Measurements from ENCODE around the gene TAF1C. TPM values are rescaled to one million over a fixed set of nuclear protein-coding genes. Genes with fewer than 3 reads are reported as not detected.

TAF1C gene
- total RNA-seq, 4 donors from 2014 or later = 46.7 to 75.5 (median 55.2) TPM

- WGBS = 85% methylated on average over 7 of the region's 7 CpGs
- TF ChIP-seq, protein P1, sequence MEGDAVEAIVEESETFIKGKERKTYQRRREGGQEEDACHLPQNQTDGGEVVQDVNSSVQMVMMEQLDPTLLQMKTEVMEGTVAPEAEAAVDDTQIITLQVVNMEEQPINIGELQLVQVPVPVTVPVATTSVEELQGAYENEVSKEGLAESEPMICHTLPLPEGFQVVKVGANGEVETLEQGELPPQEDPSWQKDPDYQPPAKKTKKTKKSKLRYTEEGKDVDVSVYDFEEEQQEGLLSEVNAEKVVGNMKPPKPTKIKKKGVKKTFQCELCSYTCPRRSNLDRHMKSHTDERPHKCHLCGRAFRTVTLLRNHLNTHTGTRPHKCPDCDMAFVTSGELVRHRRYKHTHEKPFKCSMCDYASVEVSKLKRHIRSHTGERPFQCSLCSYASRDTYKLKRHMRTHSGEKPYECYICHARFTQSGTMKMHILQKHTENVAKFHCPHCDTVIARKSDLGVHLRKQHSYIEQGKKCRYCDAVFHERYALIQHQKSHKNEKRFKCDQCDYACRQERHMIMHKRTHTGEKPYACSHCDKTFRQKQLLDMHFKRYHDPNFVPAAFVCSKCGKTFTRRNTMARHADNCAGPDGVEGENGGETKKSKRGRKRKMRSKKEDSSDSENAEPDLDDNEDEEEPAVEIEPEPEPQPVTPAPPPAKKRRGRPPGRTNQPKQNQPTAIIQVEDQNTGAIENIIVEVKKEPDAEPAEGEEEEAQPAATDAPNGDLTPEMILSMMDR (IDR thresholded peaks at IDR 0.05) = no peak
- no peak for TF ChIP-seq POLR2A (IDR thresholded peaks at IDR 0.05)
- TF ChIP-seq EP300 (IDR thresholded peaks at IDR 0.05) = no peak
- no peak for TF ChIP-seq POLR2AphosphoS5 (IDR thresholded peaks at IDR 0.05)
- H3K4me1 ChIP-seq = peaks cover 6% of the 10 kb centered on the region
- no peaks in the 10 kb centered on the region for H3K27me3 ChIP-seq
- H3K27ac ChIP-seq = no peak overlapping the region
- DNase-seq (ENCODE audit: low spot score in 2 of 2) = no peak
- no peak overlapping the region for H3K4me3 ChIP-seq
- H3K36me3 ChIP-seq = no peaks in the 10 kb centered on the region
- H3K9me3 ChIP-seq = no peaks in the 10 kb centered on the region
These were observed 49.0 kb downstream of the TAF1C start for GRCh38 chr16:84137769-84138357.

- Histone ChIP-seq H3K27me3 (no peaks in the 10 kb centered on the region), H3K4me3 (no peak overlapping the region), H3K36me3 (no peaks in the 10 kb centered on the region), H3K4me1 (peaks cover 6% of the 10 kb centered on the region), H3K27ac (no peak overlapping the region), H3K9me3 (no peaks in the 10 kb centered on the region)
- no peak for DNase-seq (ENCODE audit: low spot score in 2 of 2)
- 76% methylated on average over 6 of the region's 8 CpGs for WGBS
- no peak for TF ChIP-seq POLR2AphosphoS5 (IDR thresholded peaks at IDR 0.05)
These were observed 49.6 kb downstream of the TAF1C start for GRCh38 chr16:84137287-84137686.

DNA sequence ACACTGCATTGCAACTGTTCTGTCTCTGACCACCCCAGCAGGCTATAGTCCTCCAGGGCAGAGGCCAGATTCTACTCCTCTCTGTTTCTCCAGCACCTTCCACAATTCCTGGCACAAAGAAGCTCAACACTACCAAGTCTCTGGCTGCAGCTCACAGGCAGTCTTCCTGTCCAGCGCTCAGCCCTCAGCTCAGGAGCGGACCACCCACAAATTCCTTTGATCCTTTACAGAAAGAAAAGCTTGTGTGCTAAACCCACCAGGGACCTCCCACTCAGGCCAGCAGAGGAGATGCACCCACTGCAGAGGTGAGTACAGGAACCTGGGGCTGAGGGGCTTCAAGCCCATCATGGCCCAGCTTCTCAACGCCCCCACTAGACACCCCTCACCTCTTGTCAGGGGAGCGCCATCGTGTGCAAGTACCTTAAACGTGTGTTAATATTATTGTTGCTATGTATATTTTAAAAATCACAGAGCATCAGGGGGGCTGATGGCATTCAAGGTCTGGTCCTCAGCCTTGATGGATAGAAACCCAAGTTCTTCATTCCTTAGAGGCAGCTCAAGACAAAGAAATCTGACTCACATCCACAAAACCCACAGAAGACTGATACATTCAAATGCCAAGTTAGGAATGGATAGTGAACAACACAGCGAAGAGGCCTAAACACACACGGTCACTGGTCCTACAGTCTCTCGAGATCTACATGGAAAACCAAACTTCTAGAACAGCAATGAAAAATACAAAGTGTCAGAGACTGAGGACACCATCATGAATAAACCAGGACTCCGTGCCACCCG is 50.3 kb downstream of the TAF1C start:
- 89% methylated on average over 11 of the region's 11 CpGs for WGBS
- H3K4me3 ChIP-seq = no peak overlapping the region
- peaks cover 6% of the 10 kb centered on the region for H3K4me1 ChIP-seq
- no peak overlapping the region for H3K27ac ChIP-seq
- H3K36me3 ChIP-seq = no peaks in the 10 kb centered on the region
- no peaks in the 10 kb centered on the region for H3K9me3 ChIP-seq
- no peak for TF ChIP-seq POLR2A (IDR thresholded peaks at IDR 0.05)
- TF ChIP-seq, protein P1 (IDR thresholded peaks at IDR 0.05) = no peak
- no peak for TF ChIP-seq EP300 (IDR thresholded peaks at IDR 0.05)
- H3K27me3 ChIP-seq = no peaks in the 10 kb centered on the region
- DNase-seq (ENCODE audit: low spot score in 2 of 2) = no peak

GRCh38 chr16:84132527-84133285 is 54.2 kb downstream of the TAF1C start:
- WGBS = 91% methylated on average over 7 of the region's 7 CpGs

DNA sequence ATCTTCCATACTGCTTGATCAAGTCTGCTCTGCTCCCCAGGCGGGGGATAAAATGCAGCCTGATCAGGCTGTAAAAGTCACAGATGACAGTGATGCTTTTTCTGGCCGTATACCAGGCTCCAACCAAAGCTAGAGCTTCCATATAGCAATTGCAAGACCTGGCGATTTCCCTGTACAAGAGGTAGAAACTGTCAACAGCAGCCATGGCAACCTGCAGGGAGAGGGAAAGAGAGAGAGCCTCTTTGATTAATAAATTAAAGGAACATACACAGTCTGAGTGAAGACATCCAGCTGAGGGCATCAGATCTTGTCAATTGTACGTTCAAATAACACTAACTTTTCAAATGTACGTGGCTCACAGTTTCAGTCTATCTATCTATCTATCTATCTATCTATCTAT is 55.7 kb downstream of the TAF1C start:
- Histone ChIP-seq H3K36me3 (peaks cover 33% of the 10 kb centered on the region), H3K4me3 (no peak overlapping the region), H3K27me3 (no peaks in the 10 kb centered on the region), H3K4me1 (no peaks in the 10 kb centered on the region), H3K9me3 (no peaks in the 10 kb centered on the region), H3K27ac (no peak overlapping the region)
- WGBS = 85% methylated on average over 5 of the region's 5 CpGs
- TF ChIP-seq, protein P1 (IDR thresholded peaks at IDR 0.05) = no peak
- TF ChIP-seq EP300 (IDR thresholded peaks at IDR 0.05) = no peak
- TF ChIP-seq POLR2AphosphoS5 (IDR thresholded peaks at IDR 0.05) = no peak
- no peak for TF ChIP-seq POLR2A (IDR thresholded peaks at IDR 0.05)
- DNase-seq (ENCODE audit: low spot score in 2 of 2) = no peak

More at GRCh38 chr16:84132527-84133285, 54.2 kb downstream of the TAF1C start:
- no peaks in the 10 kb centered on the region for H3K27me3 ChIP-seq
- DNase-seq (ENCODE audit: low spot score in 2 of 2) = no peak
- peaks cover 31% of the 10 kb centered on the region for H3K36me3 ChIP-seq
- H3K4me3 ChIP-seq = no peak overlapping the region
- TF ChIP-seq, protein P1 (IDR thresholded peaks at IDR 0.05) = no peak
- no peak for TF ChIP-seq POLR2A (IDR thresholded peaks at IDR 0.05)
- TF ChIP-seq POLR2AphosphoS5 (IDR thresholded peaks at IDR 0.05) = no peak
- no peaks in the 10 kb centered on the region for H3K9me3 ChIP-seq
- H3K27ac ChIP-seq = no peak overlapping the region
- H3K4me1 ChIP-seq = no peaks in the 10 kb centered on the region

Other genes starting within 250 kb of the TAF1C start
- 1 to 10 TPM; 1.0 to 2.2 (median 1.5) TPM for gene OSGIN1, start 233.8 kb downstream of the TAF1C start, total RNA-seq
- gene NECAB2, start 218.8 kb downstream of the TAF1C start, total RNA-seq = not detected
- gene SLC38A8, start 144.3 kb downstream of the TAF1C start, total RNA-seq = not detected
- 100 to 1,000 TPM in 1 of 4 donors, 10 to 100 TPM in 3; 70.0 to 116 (median 86.5) TPM for gene MBTPS1, start 70.1 kb downstream of the TAF1C start, total RNA-seq
- gene HSDL1, start 41.9 kb downstream of the TAF1C start, total RNA-seq = 10 to 100 TPM in 3 of 4 donors, 1 to 10 TPM in 1; 8.3 to 22.8 (median 12.4) TPM
- under 1 TPM in 2 of 4 donors, not detected in 2; 0.72 to 0.89 TPM for gene DNAAF1, start 41.7 kb downstream of the TAF1C start, total RNA-seq
- gene ADAD2, start 4.1 kb upstream of the TAF1C start, total RNA-seq = 1 to 10 TPM in 3 of 4 donors, not detected in 1; 1.9 to 2.6 (median 2.4) TPM
- not detected for gene KCNG4, start 53.0 kb upstream of the TAF1C start, total RNA-seq
- 1 to 10 TPM in 2 of 4 donors, under 1 TPM in 1, not detected in 1; 0.49 to 1.4 (median 1.3) TPM for gene WFDC1, start 107.8 kb upstream of the TAF1C start, total RNA-seq
- gene ATP2C2, start 181.5 kb upstream of the TAF1C start, total RNA-seq = 10 to 100 TPM; 28.0 to 85.6 (median 40.3) TPM

All from suprapubic skin (tissue), 4 donors.